HG03175 (cell line): ENCODE results near the gene FAR2.
"Not testable (repeated sequence)": the region's sequence is repeated elsewhere in the genome, so short reads cannot be mapped to it uniquely, and the experiment has no call there.

ENCODE experiments used
- ATAC-seq: cut with Tn5 transposase; IDR thresholded peaks from one replicate; pipeline ENCODE4 v1.9.1; 2021; ENCODE audit warnings: mild to moderate bottlenecking, moderate library complexity; ENCODE audit not compliant: unreplicated experiment

FAR2 gene

DNA sequence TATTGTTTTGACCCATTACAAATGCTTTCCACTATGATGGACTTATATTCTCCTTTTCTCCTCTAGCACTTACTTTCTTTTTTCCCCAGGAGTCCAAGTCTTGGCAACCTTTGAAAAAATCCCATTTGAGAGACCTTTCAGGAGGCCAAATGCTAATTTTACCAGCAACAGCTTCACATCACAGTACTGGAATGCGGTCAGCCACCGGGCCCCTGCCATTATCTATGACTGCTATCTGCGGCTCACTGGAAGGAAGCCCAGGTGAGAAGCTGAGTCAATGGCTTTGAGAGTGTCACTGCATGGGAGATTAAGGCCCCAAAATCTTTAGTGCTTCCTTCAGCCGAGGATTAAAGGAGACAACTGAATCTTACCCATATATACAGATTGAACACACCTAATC, 167.7 kb downstream of the FAR2 start:
- no peak for ATAC-seq

DNA sequence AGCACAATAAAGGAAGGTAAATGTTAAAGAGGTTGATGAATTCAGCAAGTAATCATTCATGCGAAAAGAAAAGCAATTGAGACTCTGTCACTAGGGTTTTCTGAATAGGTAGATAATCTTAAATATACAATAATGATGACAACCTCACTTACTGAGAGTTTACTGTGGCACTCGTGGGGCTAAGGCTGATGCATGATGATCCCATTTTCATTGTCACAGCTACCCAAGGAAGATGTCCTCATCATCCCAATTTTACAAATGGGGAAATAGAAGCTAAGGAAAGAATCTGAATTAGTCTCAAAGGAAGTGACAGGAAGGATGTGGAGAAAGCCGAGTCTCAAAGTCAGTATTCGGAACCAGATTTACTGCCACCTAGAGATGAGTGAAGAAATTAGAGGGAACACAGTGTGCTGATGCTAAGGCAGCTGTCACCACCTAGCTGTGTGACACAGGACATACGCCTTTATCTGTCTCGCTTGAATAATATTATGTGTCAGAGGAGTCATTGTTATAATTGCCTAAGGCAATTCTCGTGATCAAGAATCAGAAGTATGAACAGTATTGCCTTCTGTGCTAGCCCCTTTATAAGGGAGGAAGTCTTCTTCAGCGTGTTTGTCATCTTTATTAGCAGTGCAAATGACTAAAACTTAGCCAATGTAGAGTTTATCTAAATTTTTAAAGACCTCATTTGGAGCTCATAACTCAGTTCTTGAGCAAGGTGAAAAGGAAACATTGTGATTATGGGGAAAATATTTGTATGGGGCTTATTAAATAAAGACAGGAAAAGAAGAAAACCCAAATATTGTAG, 168.7 kb downstream of the FAR2 start:
- peak; percentile 100 for ATAC-seq

DNA sequence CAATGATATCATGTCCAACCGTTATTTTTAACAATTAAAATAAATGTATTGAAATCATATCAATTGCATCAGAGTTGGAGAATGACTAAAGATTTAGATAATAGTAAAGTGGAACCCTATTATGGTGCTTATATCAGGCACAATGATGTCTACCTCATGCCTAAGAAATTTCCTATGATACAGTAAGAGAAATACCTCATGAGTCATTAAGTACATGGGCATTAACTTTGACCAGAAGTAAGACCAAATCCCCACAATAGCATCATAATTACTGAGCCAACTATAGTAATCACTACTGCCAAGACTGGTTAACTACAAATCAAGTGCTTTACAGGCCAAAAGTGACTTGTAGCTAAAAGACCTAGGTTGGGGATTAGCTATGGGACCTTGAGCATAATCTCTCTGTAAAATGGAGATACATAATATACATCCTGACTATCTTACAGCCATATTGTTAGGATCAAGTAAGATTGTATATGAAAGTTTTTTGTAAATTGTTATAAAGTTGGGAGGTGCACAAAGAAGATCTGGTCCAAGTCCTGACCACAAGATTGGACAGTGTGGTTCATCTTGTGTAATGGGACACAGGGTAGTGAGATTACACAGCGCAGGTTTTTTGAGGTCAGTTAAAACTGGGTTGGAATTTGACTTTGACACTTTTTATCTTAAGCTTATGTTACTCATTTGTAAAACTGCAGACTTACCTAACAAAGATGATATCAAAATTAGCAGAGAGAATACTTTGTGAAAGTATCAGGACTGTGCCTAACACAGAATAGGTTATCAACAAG, 171.4 kb downstream of the FAR2 start:
- no peak for ATAC-seq

DNA sequence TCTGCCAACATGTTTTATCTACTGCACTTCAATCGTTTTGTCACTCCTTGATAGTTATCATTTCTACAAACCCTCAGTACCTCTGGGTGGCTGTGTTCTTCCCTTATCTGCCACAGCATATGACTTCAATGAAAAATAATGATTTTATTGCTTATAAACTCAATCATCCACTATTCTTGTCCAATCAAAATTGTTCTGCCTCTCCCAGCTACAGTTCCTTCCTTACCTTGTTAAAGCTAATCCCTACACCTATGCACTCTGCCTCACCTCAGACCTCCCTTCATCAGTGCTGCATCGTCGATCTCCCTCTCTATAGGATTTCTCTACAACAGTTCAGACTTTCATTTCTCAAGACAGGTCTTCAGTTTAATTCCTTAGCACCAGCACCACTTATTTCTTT, 173.1 kb downstream of the FAR2 start:
- ATAC-seq: no peak

DNA sequence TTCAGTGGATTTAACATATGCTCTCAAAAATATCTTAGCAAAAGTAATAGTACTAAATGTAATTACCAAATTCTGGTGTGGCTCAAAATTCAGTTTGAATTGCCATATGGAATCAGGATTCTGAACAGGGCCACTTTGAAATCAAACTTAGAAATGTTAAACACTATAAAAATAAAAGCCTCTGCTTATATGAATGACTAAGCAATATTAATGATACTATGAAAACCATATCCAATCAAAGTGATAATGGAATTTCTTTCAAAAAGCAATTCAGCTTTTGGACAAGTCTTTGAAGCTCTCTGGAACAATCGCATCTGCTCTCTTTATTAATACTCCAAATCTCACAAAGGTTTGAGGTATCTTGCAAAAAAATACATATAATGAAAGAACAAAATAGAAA, 180.3 kb downstream of the FAR2 start:
- no peak for ATAC-seq

DNA sequence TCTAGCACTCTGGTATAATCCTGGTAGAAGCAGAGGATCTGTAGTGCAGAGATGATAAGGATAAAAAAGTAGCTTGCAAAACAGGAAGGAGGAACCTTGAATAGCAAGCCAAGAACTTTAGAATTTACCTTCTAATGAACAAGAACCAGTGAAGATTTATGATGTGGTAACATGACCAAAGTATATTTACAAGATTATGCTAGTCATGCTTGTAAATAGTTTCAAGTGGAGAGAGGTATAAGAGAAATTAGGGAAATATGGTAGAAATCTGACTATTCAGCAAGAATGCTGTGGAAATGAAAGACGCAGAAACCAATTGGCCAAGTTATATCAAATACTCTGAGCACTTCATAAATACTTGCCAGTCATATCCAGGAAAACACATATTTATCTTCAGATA, 184.1 kb downstream of the FAR2 start:
- ATAC-seq: no peak

DNA sequence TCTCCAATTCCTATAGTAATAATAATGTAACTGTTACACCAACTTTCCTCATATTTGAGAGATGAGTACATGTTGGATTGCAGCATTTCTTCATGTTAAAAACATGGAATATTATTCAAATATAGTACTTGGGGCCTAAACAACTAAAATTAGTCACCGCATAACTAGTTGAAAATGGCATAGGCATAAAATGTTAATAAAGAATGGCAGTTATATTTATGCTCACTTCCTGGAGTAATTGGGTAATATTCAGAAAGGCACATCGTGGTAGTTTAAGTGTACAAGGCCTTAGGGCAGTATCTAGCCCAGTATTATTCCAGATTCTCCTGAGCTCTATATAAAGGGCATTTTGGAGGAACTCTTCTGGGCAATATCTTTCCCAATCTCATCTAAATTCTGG, 185.9 kb downstream of the FAR2 start:
- ATAC-seq: no peak

DNA sequence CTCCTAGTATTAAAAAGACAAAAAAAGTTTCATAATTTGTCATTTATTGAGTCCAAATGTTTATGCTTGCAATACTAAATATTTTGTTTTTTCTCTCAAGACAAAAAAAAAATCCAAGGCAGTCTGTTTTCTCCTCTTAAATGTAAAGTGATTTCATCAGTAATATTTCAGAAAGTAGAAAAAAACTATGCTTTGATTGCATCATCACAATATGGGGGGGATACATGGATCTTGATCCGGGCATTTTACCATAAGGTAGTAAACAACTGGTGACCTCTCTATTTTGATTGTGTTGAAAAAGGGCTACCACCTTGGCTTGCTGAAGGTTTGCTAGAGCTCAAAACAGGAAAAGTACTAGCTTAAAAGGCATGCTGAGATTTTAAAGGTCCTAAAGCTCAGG, 188.2 kb downstream of the FAR2 start:
- ATAC-seq: no peak

DNA sequence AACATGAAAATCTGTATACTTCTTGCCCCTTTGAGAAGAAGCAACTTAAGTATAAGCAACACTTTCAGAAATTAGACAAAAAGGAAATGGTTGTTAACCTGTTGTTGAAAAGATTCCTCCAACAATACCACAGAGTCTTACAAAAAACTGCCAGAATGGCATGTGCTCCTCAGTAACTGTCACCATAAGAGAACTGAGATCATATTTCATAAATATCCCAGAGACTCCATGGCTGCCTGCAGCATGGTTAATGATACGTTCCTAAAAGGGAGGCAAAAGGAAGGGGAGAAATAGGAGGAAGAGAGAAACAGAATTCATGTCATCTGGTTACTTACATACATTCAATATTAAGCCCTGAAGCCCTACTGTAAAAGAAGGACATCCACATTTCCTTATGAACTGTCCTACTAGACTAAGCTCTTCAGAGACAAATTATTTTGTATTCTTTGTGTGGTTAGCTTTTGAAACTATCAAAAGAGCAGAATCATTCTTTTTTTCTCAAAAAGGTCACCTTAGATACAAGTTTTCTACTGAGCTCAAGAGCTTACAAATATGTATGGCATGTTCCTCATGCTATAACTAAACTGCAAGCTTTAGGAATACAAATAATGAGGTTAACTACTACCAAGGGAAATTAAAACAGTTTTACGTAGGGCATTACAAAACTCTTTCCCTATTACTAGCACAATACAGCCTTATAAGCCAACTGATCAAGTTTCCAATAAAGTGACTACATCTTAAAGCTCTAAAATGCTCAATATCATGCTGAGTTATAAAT, 194.1 kb downstream of the FAR2 start:
- no peak for ATAC-seq

DNA sequence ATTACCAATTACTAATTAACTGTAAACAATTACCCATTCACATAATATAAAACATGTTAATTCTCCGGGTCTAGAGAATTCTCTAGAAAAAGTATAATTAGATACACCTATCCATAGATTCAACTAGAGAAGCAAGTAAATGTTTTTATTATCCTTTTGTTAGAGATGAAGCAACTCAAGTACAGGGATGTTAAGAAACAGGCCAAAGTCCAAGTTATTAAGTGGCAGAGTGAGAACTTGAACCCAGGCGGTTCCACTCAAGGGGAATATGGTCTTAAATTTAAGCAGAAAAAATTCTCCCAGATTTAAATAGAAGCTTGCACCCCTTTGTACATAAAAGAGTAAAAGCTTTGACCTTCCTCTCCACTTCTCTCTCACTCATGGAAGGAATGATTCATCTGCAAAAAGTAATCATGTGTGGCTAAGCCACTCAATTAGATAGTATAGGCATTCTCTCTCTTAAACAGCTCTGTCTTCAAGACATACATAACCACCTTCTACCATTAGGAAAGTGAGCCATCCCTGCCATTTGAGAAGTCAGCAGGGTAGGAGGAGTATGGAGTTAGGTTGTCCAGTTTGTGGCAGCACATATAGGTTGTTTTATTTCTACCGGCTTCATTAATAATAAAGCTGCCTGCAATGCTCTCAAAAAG, 197.8 kb downstream of the FAR2 start:
- ATAC-seq: no peak

DNA sequence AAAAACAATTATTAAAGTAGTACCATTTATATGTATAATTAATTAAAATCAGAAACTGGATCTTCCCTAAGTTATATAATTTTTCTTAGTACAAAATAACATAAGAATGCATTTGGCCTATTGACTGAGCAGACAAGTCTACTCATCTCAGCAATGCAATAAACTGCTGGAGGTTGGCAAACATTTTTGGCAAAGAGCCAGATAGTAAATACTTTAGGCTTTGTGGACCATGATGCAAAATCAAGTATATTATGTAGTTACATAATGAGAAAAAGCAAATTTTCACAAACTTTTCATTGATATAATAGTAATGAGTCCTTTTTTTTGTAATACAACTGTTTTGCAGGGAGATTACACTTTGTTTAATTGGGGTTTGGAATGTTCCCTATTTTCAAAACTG, 201.0 kb downstream of the FAR2 start:
- no peak for ATAC-seq

DNA sequence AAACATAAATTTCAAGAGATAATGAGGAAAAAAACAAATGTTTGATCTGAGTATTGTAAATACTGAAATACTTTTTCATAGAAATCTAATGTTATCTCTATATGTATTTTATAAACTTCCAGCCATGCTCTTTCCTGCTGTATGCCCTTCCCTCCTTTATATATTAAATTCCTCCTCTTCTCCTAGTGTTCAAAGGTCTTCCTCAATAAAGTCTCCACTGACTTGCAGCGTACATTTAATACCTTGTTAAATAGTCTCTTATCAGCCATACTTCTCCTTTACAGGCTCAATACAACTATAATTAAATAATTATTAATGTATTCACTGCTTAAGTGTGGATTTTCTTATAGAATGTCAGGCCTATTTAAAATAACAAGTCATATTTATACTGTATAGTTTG, 205.9 kb downstream of the FAR2 start:
- no peak for ATAC-seq

DNA sequence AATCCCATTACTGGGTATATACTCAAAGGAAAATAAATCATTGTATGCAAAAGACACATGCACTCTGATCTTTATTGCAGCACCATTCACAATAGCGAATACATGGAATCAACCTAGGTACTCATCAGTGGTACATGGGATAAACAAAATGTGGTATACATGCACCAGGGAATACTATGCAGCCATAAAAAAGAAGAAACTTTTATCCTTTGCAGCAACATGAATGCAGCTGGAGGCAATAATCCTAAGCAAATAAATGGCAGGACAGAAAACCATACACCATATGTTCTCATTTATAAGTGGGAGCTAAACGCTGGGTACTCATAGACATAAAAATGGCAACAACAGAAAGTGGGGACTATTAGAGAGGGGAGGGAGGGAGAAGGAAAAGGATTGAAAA, 216.0 kb downstream of the FAR2 start:
- no peak for ATAC-seq

DNA sequence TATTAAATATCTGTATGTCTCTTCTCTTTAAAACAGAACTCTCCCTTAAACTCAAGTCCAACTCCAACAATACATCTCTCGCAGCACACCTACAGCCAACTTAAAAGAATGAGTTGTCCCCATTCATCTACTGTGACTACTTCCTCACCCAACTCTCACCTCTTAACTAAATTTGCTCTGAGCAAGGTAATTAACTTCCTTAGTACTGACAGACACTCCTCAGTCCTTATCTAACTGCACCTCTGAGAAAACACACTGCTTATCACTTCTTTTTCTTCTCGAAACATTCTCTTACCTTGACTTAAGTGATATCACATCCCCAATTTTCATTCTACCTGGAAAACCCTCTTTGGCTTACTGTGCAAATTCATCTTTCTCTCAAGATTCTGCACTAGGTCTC, 224.9 kb downstream of the FAR2 start:
- no peak for ATAC-seq

DNA sequence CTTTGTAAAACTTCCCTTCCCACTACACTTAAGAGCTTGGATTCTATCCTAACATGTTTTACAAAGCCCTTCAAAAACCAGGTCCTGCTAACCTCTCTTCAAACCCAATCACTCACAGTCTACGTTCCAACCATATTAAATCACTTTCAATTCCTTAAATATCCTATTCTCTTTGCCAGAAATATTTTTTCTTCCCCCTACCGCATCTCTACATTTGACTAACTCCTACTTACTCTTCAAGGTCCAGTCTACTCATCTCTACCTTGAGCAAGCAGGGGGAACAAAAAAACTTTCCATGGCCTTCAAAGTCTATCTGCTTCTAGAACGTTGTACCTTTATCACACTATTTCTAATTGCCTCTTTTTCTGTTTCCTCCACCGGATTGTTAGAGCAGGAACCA, 225.8 kb downstream of the FAR2 start:
- no peak for ATAC-seq

DNA sequence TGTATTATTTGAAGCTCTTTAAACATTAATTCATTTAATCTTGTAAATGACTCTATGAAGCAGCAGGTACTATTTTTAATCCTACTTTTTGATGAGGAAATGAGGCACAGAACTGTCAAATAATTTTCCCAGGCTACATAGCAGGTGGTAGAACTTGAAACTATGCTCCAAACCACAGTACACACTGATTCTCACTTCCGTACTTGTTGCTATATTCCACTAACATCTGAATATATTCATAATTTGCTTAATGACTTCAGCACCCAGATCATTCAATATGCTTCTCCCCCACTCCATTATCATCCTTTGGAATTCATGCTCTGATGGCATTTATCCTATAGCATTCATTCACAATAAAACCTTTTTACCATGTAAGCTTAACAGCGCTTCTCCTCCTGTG, 227.0 kb downstream of the FAR2 start:
- ATAC-seq: no peak

DNA sequence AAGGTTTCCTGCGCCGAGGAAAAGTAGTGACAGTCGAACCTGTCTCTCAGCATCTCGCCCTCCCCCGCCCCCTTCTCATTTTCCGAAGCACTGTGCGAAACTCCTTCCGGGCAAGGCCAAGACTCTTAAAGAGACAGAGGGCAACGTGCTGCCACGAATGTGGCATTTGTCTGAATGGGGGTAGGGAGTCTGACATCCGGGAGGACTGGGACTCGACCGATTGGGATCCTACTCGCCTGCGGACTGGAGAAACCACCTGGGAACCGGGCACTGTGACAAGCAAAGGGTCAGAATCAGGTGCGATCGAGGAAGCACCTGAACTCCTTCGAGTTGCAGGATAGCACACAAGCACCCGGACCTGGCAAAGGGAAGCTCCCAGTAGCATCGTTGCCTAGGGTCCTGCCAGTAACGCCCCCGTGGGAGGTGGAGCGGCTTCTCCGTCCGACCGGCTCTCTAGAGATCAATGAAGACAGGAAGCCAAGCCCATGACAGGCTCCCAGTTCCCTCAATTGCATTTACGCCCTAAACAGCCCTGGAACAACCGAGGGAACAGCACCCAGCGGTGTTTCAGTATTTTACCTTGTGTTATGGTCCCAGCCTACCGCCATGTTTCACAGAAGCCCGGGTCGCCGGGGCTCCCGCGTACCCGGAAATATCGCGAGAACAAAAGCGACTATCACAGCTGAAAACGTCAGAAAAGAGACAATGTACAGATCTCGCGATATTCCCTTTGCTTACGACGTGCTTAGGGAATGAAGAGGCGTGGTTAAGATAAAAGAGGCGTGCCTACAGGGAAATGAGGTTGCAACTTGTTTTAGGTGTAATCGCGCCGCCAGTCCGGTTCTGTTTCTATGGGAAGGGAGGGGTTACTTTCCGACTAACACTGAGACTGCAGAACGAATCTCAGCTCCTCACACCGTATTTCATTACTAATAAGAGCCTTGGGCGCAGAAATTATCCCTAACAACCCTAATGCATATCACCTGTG, 231.8 kb downstream of the FAR2 start, which contains the start of gene ERGIC2:
Gene ERGIC2 (minus strand): TSS at position 637 of the 988 bp plus-strand sequence. CDS start 9,539 bp downstream, outside the sequence.
- peak; percentile 97 for ATAC-seq

DNA sequence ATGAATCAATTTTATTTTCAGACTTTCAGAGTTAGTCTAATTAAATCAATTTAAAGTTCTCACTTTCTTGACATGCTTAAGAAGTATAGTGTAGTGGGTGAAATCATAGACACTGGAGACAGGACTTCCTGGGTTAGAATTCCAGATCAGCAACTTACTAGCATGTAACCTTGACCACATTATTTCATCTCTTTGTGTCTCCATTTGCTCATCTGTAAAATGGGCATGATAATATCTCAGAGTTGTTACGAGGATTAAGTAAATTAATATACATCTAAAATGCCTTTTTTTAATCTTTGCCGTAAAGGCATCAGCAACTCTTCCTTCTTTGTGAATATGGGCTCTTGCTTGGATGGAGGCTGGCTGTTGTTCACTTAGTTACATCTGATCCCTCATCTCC, 233.2 kb downstream of the FAR2 start:
- no peak for ATAC-seq

DNA sequence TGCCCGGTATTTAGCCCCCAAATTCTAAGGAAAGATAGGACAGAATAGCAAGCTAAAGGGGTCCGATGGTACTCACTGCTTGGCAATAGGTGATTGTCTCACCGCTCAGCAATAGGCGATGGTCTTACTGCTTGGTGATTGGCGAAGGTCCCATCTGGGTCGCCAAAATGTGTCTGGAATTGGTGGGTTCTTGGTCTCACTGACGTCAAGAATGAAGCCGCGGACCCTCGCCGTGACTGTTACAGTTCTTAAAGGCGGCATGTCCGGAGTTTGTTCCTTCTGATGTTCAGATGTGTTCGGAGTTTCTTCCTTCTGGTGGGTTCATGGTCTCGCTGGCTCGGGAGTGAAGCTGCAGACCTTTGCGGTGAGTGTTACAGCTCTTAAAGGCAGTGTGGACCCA, 236.1 kb downstream of the FAR2 start:
- ATAC-seq: not testable (repeated sequence)
